NB4 (cell line): ENCODE data around the gene WWP2.
"Not testable (repeated sequence)": the region's sequence is repeated elsewhere in the genome, so short reads cannot be mapped to it uniquely, and the experiment has no call there.

ENCODE experiments used
- DNase-seq: peaks from one replicate; pipeline ENCODE4 v3.0.0; 2010; ENCODE audit warnings: low read depth
- H3K4me3 ChIP-seq: one replicate; pipeline ENCODE4 v1.5.1; 2011; ENCODE audit warnings: mild to moderate bottlenecking, low read depth, low read length, moderate library complexity
- CTCF ChIP-seq: IDR thresholded peaks from one replicate; pipeline ENCODE4 v1.5.1; 2012; ENCODE audit warnings: low read depth, low read length
- MAX ChIP-seq: IDR thresholded peaks from 2 replicates; pipeline ENCODE4 v1.6.1; 2011; ENCODE audit warnings: low read depth, low read length
- MYC ChIP-seq: IDR thresholded peaks from 2 replicates; pipeline ENCODE4 v1.6.1; 2011; ENCODE audit warnings: low read depth, low read length
- POLR2A ChIP-seq: IDR thresholded peaks from 2 replicates; pipeline ENCODE4 v1.6.1; 2011; ENCODE audit warnings: mild to moderate bottlenecking; ENCODE audit not compliant: insufficient read length; ENCODE audit errors: extremely low read depth

Gene WWP2

GRCh38 chr16:69942627-69943170, 180.6 kb downstream of the WWP2 start:
- H3K4me3 ChIP-seq = no peak overlapping the region
- DNase-seq = no peak
- TF ChIP-seq CTCF = no peak
- TF ChIP-seq MYC = no peak
- TF ChIP-seq MAX = no peak
- TF ChIP-seq POLR2A = no peak

- not testable (repeated sequence) for H3K4me3 ChIP-seq
Observed at GRCh38 chr16:69943241-69944036, 181.3 kb downstream of the WWP2 start.

GRCh38 chr16:69950411-69950810, 188.3 kb downstream of the WWP2 start:
- H3K4me3 ChIP-seq, DNase-seq: not testable (repeated sequence)

More at GRCh38 chr16:69943241-69944036, 181.3 kb downstream of the WWP2 start:
- DNase-seq = not testable (repeated sequence)

- not testable (repeated sequence) for H3K4me3 ChIP-seq, DNase-seq
Observed at GRCh38 chr16:69951017-69951671, 189.0 kb downstream of the WWP2 start, which contains the start of gene CLEC18A. Gene CLEC18A (plus strand): TSS chr16:69951334. CDS start chr16:69951367, 33 bp downstream.

- DNase-seq, H3K4me3 ChIP-seq: not testable (repeated sequence)
Observed at GRCh38 chr16:69951672-69952031, 189.5 kb downstream of the WWP2 start.

- not testable (repeated sequence) for H3K4me3 ChIP-seq
Observed at GRCh38 chr16:69952116-69952515, 190.0 kb downstream of the WWP2 start.

GRCh38 chr16:69952572-69953355, 190.6 kb downstream of the WWP2 start:
- DNase-seq, H3K4me3 ChIP-seq: not testable (repeated sequence)

More at GRCh38 chr16:69952116-69952515, 190.0 kb downstream of the WWP2 start:
- DNase-seq = not testable (repeated sequence)

GRCh38 chr16:69954241-69954640, 192.1 kb downstream of the WWP2 start:
- H3K4me3 ChIP-seq, DNase-seq: not testable (repeated sequence)

GRCh38 chr16:69963312-69963711, 201.2 kb downstream of the WWP2 start:
- DNase-seq, H3K4me3 ChIP-seq: not testable (repeated sequence)

- H3K4me3 ChIP-seq, DNase-seq: not testable (repeated sequence)
Observed at GRCh38 chr16:69964960-69965660, 203.0 kb downstream of the WWP2 start.

- not testable (repeated sequence) for H3K4me3 ChIP-seq, DNase-seq
Observed at GRCh38 chr16:69965661-69966054, 203.5 kb downstream of the WWP2 start.

- not testable (repeated sequence) for DNase-seq, H3K4me3 ChIP-seq
Observed at GRCh38 chr16:69967688-69968087, 205.6 kb downstream of the WWP2 start.

- DNase-seq = not testable (repeated sequence)
Observed at GRCh38 chr16:69968125-69968524, 206.0 kb downstream of the WWP2 start.

GRCh38 chr16:69969657-69970056, 207.5 kb downstream of the WWP2 start:
- not testable (repeated sequence) for DNase-seq, H3K4me3 ChIP-seq

More at GRCh38 chr16:69968125-69968524, 206.0 kb downstream of the WWP2 start:
- not testable (repeated sequence) for H3K4me3 ChIP-seq

GRCh38 chr16:69972120-69972519, 210.0 kb downstream of the WWP2 start:
- DNase-seq, H3K4me3 ChIP-seq: not testable (repeated sequence)

- H3K4me3 ChIP-seq, DNase-seq: not testable (repeated sequence)
Observed at GRCh38 chr16:69972935-69973334, 210.8 kb downstream of the WWP2 start.
